Liver (tissue), 9 donors: ENCODE data around the gene CFI. TPM values are rescaled to one million over a fixed set of nuclear protein-coding genes. Genes with fewer than 3 reads are reported as not detected.
A peak's percentile ranks its signal among the peaks of the same experiment; 100 is the strongest.

Experiments used
- DNase-seq: peaks from one replicate; pipeline ENCODE4 v3.0.0-alpha.2; 2017; ENCODE audit warnings: low spot score
- H3K27ac ChIP-seq, 2 donors: one replicate each; pipeline ENCODE4 v1.7.0; 2013; ENCODE audit warnings: inconsistent platforms in 2 of 2, low read length in 2 of 2, control low read depth in 1 of 2, low read depth in 1 of 2, mild to moderate bottlenecking in 1 of 2
- H3K27me3 ChIP-seq, 4 donors: one replicate each; pipeline versions ENCODE4 v1.6.1 to v1.7.0; 2013; ENCODE audit warnings: low read length in 3 of 4, inconsistent platforms in 1 of 4, mild to moderate bottlenecking in 1 of 4, moderate library complexity in 1 of 4; ENCODE audit not compliant: control insufficient read depth in 4 of 4, insufficient read depth in 4 of 4
- H3K36me3 ChIP-seq, 4 donors: one replicate each; pipeline versions ENCODE4 v1.6.1 to v1.7.0; 2013; ENCODE audit warnings: low read length in 3 of 4, mild to moderate bottlenecking in 3 of 4, low read depth in 1 of 4, moderate library complexity in 1 of 4; ENCODE audit not compliant: control insufficient read depth in 4 of 4, insufficient read depth in 3 of 4
- H3K4me1 ChIP-seq, 4 donors: one replicate each; pipeline versions ENCODE4 v1.6.1 to v1.7.0; 2013; ENCODE audit warnings: low read length in 3 of 4, mild to moderate bottlenecking in 3 of 4, moderate library complexity in 1 of 4; ENCODE audit not compliant: control insufficient read depth in 4 of 4, insufficient read depth in 4 of 4
- H3K4me3 ChIP-seq, 3 donors: one replicate each; pipeline versions ENCODE4 v1.6.1 to v1.7.0; 2013; ENCODE audit warnings: low read length in 3 of 3, control low read depth in 1 of 3, low read depth in 1 of 3, mild to moderate bottlenecking in 1 of 3
- H3K9ac ChIP-seq, 2 donors: one replicate each; pipeline ENCODE4 v1.7.0; 2013; ENCODE audit warnings: low read length in 2 of 2, mild to moderate bottlenecking in 2 of 2, moderate library complexity in 2 of 2, control low read depth in 1 of 2, low read depth in 1 of 2
- H3K9me3 ChIP-seq, 4 donors: one replicate each; pipeline versions ENCODE4 v1.6.1 to v1.7.0; 2013; ENCODE audit warnings: low read length in 3 of 4; ENCODE audit not compliant: control insufficient read depth in 4 of 4
- ATF3 ChIP-seq: IDR thresholded peaks from 2 replicates; pipeline ENCODE4 v1.6.1; 2016; ENCODE audit warnings: antibody characterized with exemption
- CTCF ChIP-seq: fragments of 150-350 bp; IDR thresholded peaks from 2 replicates; pipeline ENCODE4 v1.5.1; 2017; ENCODE audit warnings: improper control_type of control experiment, low read depth, low read length; ENCODE audit not compliant: missing input control
- EGR1 ChIP-seq, 2 donors: IDR thresholded peaks; 2 replicates each; pipeline ENCODE4 v1.6.1; 2016 to 2018; ENCODE audit warnings: antibody characterized with exemption in 2 of 2, low read depth in 2 of 2
- FOXA1 ChIP-seq: IDR thresholded peaks from 2 replicates; pipeline ENCODE4 v1.6.1; 2016; ENCODE audit warnings: antibody characterized with exemption
- FOXA2 ChIP-seq: IDR thresholded peaks from 2 replicates; pipeline ENCODE4 v1.6.1; 2016; ENCODE audit warnings: antibody characterized with exemption
- GABPA ChIP-seq, 2 donors: IDR thresholded peaks in 1 of 2; conservative IDR thresholded peaks in 1 of 2; 2 replicates each; pipeline ENCODE4 v1.6.1; 2016; ENCODE audit warnings: antibody characterized with exemption in 2 of 2, mild to moderate bottlenecking in 1 of 2, moderate library complexity in 1 of 2
- HNF4A ChIP-seq, 2 donors: conservative IDR thresholded peaks; 2 replicates each; pipeline ENCODE4 v1.6.1; 2016; ENCODE audit warnings: antibody characterized with exemption in 2 of 2, mild to moderate bottlenecking in 2 of 2
- HNF4G ChIP-seq: IDR thresholded peaks from 2 replicates; pipeline ENCODE4 v1.6.1; 2016; ENCODE audit warnings: antibody characterized with exemption
- JUND ChIP-seq, 2 donors: IDR thresholded peaks; 2 replicates each; pipeline ENCODE4 v1.6.1; 2016; ENCODE audit warnings: antibody characterized with exemption in 2 of 2
- MAX ChIP-seq: IDR thresholded peaks from 2 replicates; pipeline ENCODE4 v1.6.1; 2016; ENCODE audit warnings: antibody characterized with exemption
- NR2F2 ChIP-seq: IDR thresholded peaks from 2 replicates; pipeline ENCODE4 v1.6.1; 2016; ENCODE audit warnings: antibody characterized with exemption
- RAD21 ChIP-seq, 2 donors: IDR thresholded peaks; 2 replicates each; pipeline ENCODE4 v1.6.1; 2016; ENCODE audit warnings: antibody characterized with exemption in 2 of 2, mild to moderate bottlenecking in 2 of 2
- REST ChIP-seq: IDR thresholded peaks from 2 replicates; pipeline ENCODE4 v1.6.1; 2016; ENCODE audit warnings: antibody characterized with exemption, mild to moderate bottlenecking
- RXRA ChIP-seq, 2 donors: IDR thresholded peaks; 2 replicates each; pipeline ENCODE4 v1.6.1; 2017 to 2018; ENCODE audit warnings: antibody characterized with exemption in 2 of 2, mild to moderate bottlenecking in 1 of 2
- SP1 ChIP-seq: IDR thresholded peaks from 2 replicates; pipeline ENCODE4 v1.6.1; 2018; ENCODE audit warnings: antibody characterized with exemption, mild to moderate bottlenecking
- TAF1 ChIP-seq: conservative IDR thresholded peaks from 2 replicates; pipeline ENCODE4 v1.6.1; 2016; ENCODE audit warnings: antibody characterized with exemption, mild to moderate bottlenecking
- YY1 ChIP-seq: IDR thresholded peaks from 2 replicates; pipeline ENCODE4 v1.6.1; 2016; ENCODE audit warnings: antibody characterized with exemption, mild to moderate bottlenecking
- ZBTB33 ChIP-seq: IDR thresholded peaks from 2 replicates; pipeline ENCODE4 v1.6.1; 2016; ENCODE audit warnings: antibody characterized with exemption
- WGBS: extraction: QIAGEN DNeasy Blood & Tissue Kit; methylation state at CpG from one replicate; pipeline ENCODE4 v1.1.7; 2013; 5-methylcytosine and 5-hydroxymethylcytosine counted together
- polyA plus RNA-seq, 2 donors: library from polyadenylated mRNA; stranded (reverse) in 1 of 2; unstranded in 1 of 2; fragments of 200-250 nt in 1 of 2; fragments of >200 nt in 1 of 2; fragmentation: Nextera tagmentation in 1 of 2; extraction: Ambion mirVana in 1 of 2; gene quantifications; one replicate each; pipeline versions ENCODE4 v1.2.1 to v1.2.3, GENCODE V29; 2013 to 2015
- total RNA-seq, 2 donors: library from RNA; depleted of rRNA; stranded (reverse); fragments of >200 nt; gene quantifications; one replicate each; pipeline ENCODE4 v1.2.3, GENCODE V29; 2014
- donor health status: healthy.
- donor health status: healthy.
- donor health status: healthy.
- donor health status: healthy.
- donor health status: healthy.

CFI gene
- total and polyA plus RNA-seq, 4 donors = 232 to 598 (median 500) TPM

GRCh38 chr4:109728385-109728784 lies 73.4 kb downstream of the CFI start:
- no peak for TF ChIP-seq FOXA1
- no peak for TF ChIP-seq SP1
- TF ChIP-seq GABPA (IDR thresholded peaks at IDR 0.05 in 1 of 2, conservative IDR thresholded peaks at IDR 0.05 in 1 of 2) = no peak
- no peak for TF ChIP-seq JUND (IDR thresholded peaks at IDR 0.05)
- no peak for TF ChIP-seq REST
- TF ChIP-seq FOXA2 = no peak
- no peak for TF ChIP-seq MAX
- TF ChIP-seq EGR1 (IDR thresholded peaks at IDR 0.05; ENCODE audit: low read depth in 2 of 2) = no peak
- TF ChIP-seq CTCF = no peak
- no peak for TF ChIP-seq HNF4G
- TF ChIP-seq ZBTB33 = no peak
- no peak for TF ChIP-seq RAD21 (IDR thresholded peaks at IDR 0.05)
- no peak for TF ChIP-seq HNF4A (conservative IDR thresholded peaks at IDR 0.05)
- no peak for TF ChIP-seq NR2F2
- no peak for TF ChIP-seq RXRA (IDR thresholded peaks at IDR 0.05)
- TF ChIP-seq YY1 = no peak
- no peak for TF ChIP-seq TAF1
- no peak for TF ChIP-seq ATF3
- WGBS = 35% methylated on average over 6 of the region's 6 CpGs
- Histone ChIP-seq H3K36me3 (peaks cover 0 to 2% (median 0%) of the 10 kb centered on the region in 4 donors), H3K9me3 (no peaks in the 10 kb centered on the region), H3K27me3 (no peaks in the 10 kb centered on the region), H3K27ac (peak overlapping the region; percentile 90 to 91), H3K9ac (peak overlapping the region; percentile 49 to 55), H3K4me3 (peak overlapping the region; percentile 71 to 98 (median 72)), H3K4me1 (peaks cover 2 to 23% (median 13%) of the 10 kb centered on the region in 4 donors)
- DNase-seq = no peak
